Endothelial cell (in vitro differentiated cells): ENCODE results near the gene PSMB8. TPM values are rescaled to one million over a fixed set of nuclear protein-coding genes. Genes with fewer than 3 reads are reported as not detected.

Experiments used
- DNase-seq: peaks from one replicate; pipeline ENCODE4 v3.0.0; 2021; ENCODE audit warnings: low spot score
- H3K27ac Mint-ChIP-seq: one replicate; pipeline ENCODE4 v1.8.0; 2021; ENCODE audit warnings: mixed read lengths, inconsistent platforms; ENCODE audit not compliant: unreplicated experiment
- H3K27me3 Mint-ChIP-seq: one replicate; pipeline ENCODE4 v1.8.0; 2021; ENCODE audit warnings: mild to moderate bottlenecking, moderate library complexity, mixed read lengths, inconsistent platforms; ENCODE audit not compliant: unreplicated experiment
- H3K36me3 Mint-ChIP-seq: one replicate; pipeline ENCODE4 v1.8.0; 2021; ENCODE audit warnings: mild to moderate bottlenecking, low read depth, mixed read lengths, inconsistent platforms; ENCODE audit not compliant: unreplicated experiment
- H3K4me1 Mint-ChIP-seq: one replicate; pipeline ENCODE4 v1.8.0; 2021; ENCODE audit warnings: mild to moderate bottlenecking, mixed read lengths, inconsistent platforms; ENCODE audit not compliant: unreplicated experiment
- H3K4me3 Mint-ChIP-seq: one replicate; pipeline ENCODE4 v1.8.0; 2021; ENCODE audit warnings: mild to moderate bottlenecking, mixed read lengths, inconsistent platforms; ENCODE audit not compliant: unreplicated experiment
- H3K9me3 Mint-ChIP-seq: one replicate; pipeline ENCODE4 v1.8.0; 2021; ENCODE audit warnings: mixed read lengths, inconsistent platforms; ENCODE audit not compliant: unreplicated experiment
- CTCF ChIP-seq: fragments of 200-600 bp; sonication (generic); IDR thresholded peaks from one replicate; pipeline ENCODE4 v1.5.0; 2021; ENCODE audit warnings: antibody characterized with exemption; ENCODE audit not compliant: unreplicated experiment
- total RNA-seq: library from RNA; stranded (reverse); fragmentation: NEBNext Ultra II Directional; extraction: Animal tissue kit (Norgen Biotek cat#: 25700); gene quantifications from one replicate; pipeline ENCODE4 v1.2.1, GENCODE V29; 2021; ENCODE audit not compliant: unreplicated experiment

The PSMB8 gene
- total RNA-seq, 1 donor from 2014 or later: 5.2 TPM

GRCh38 chr6:32842021-32842650 lies 1.7 kb downstream of the PSMB8 start:
- no peak for DNase-seq
- H3K4me1 Mint-ChIP-seq: peaks cover 10% of the 10 kb centered on the region
- H3K36me3 Mint-ChIP-seq: no peaks in the 10 kb centered on the region
- H3K9me3 Mint-ChIP-seq: no peaks in the 10 kb centered on the region
- TF ChIP-seq CTCF: no peak
- H3K27ac Mint-ChIP-seq: no peak overlapping the region
- peaks cover 10% of the 10 kb centered on the region for H3K27me3 Mint-ChIP-seq
- peak overlapping the region; percentile 37 for H3K4me3 Mint-ChIP-seq

GRCh38 chr6:32840604-32841246 lies 3.1 kb downstream of the PSMB8 start:
- TF ChIP-seq CTCF: no peak
- no peak for DNase-seq
- Mint-ChIP-seq H3K27ac (no peak overlapping the region), H3K36me3 (no peaks in the 10 kb centered on the region), H3K27me3 (peaks cover 13% of the 10 kb centered on the region), H3K4me3 (no peak overlapping the region), H3K4me1 (peaks cover 14% of the 10 kb centered on the region), H3K9me3 (no peaks in the 10 kb centered on the region)

GRCh38 chr6:32839356-32839755 lies 4.5 kb downstream of the PSMB8 start:
- DNase-seq: no peak
- Mint-ChIP-seq H3K27ac (no peak overlapping the region), H3K27me3 (peaks cover 14% of the 10 kb centered on the region), H3K36me3 (no peaks in the 10 kb centered on the region), H3K4me1 (peaks cover 14% of the 10 kb centered on the region), H3K9me3 (no peaks in the 10 kb centered on the region), H3K4me3 (no peak overlapping the region)
- TF ChIP-seq CTCF: no peak

GRCh38 chr6:32838114-32838958 lies 5.5 kb downstream of the PSMB8 start, which contains the start of gene TAP2:
Gene TAP2 (minus strand): TSS chr6:32838739. CDS start chr6:32838233, 506 bp downstream.
- DNase-seq: peak; percentile 98
- no peak within 1 kb of the TSS for H3K27ac Mint-ChIP-seq
- H3K4me3 Mint-ChIP-seq: peak within 1 kb of the TSS; percentile 87
- peak; percentile 72 for TF ChIP-seq CTCF
- H3K4me1 Mint-ChIP-seq: peaks cover 8% of the 10 kb centered on the region
- H3K36me3 Mint-ChIP-seq: no peaks in the 10 kb centered on the region
- no peaks in the 10 kb centered on the region for H3K9me3 Mint-ChIP-seq
- peaks cover 12% of the 10 kb centered on the region for H3K27me3 Mint-ChIP-seq
